GM10847 (cell line): ENCODE measurements around the gene GPR65.

ENCODE experiments used
- POLR2A ChIP-seq: IDR thresholded peaks from 2 replicates; pipeline ENCODE4 v1.6.1; 2011; ENCODE audit not compliant: insufficient read length; ENCODE audit errors: extremely low read depth

The GPR65 gene

DNA sequence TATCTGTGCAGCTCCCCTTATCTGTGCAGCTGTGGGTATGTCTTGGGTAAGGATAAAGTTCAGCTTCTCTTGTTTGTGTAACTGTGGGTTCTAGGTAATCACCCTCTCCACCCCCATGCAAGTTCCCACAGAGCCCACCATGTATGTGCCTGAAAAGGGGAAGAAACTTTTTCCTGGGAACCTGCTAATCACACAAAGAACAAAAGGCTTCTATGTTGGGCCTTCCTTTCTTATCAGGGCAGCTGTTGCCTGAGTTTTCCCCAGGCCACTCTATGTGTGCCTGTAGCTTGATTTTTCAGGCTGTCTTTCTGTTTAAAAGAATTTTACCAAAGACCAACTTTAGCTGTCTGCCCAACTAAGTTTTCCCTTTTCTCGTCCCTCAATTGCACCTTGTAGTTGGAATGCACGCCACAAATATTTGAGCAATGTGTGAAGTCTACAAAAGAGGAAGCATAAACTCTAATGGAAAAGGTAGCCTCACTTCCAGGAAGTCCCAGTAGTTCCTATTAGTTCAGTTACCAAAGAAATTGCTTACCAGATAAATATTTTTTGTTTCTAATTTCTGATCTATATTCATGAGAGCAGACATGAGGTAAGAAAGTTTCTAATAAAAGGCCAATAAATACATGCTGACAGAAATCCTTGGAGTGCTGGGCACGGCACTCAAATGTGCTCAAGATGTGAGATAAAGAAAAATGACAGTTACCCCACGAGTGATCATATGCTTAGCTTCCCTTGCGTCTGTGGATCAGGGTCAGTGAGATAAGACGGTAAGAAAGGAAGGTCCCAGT, 9.2 kb upstream of the GPR65 start:
- no peak for TF ChIP-seq POLR2A

DNA sequence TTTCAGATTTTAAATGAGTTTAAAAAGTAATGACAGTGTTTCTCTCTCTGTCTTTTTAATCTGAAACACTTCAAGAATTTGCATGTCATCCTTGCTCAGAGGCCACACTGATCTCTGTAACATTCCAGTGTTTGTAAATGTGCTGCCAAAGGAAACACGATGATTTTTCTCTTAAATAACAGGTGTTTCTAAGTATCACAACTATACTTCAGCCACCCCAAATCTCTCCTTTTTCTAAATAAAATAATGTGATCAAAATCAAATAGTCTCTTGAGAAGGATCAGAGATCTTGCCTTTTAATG, 8.7 kb upstream of the GPR65 start:
- no peak for TF ChIP-seq POLR2A

DNA sequence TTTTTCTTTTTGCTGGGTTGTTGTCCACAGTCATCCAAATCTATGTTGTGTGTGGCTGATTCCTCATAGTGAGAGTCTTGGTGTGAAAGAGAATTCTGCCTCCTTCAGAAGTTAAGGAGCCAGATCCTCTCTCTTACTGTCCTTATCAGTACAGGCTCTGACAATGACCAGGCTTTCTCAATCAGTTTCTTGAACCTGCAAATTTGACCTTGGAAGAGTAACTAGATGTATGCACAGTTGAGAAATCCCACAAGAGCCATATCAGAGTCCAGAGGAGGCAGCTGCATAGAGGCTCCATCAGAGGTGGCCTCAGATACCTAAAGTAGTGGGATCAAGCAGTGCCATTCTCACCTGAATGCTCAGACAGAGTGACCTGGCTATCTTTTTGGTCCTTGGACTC, 6.5 kb upstream of the GPR65 start:
- no peak for TF ChIP-seq POLR2A

DNA sequence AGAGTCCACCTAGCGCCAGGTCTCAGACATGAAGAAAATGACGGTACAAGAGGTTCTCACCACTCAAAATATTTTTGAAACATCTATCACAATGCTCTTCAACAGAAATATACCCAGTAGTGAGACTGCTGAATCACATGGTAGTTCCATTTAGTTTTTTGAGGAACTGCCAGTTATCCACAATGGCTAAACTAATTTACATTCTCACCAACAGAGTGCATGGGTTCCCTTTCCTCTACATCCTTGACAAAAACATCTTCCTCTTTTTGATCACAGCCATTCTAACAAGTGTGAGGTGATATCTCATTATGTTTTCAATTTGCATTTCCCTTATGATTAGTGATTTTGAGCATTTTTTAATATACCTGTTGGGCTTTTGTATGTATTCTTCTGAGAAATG, 5.7 kb upstream of the GPR65 start:
- no peak for TF ChIP-seq POLR2A

DNA sequence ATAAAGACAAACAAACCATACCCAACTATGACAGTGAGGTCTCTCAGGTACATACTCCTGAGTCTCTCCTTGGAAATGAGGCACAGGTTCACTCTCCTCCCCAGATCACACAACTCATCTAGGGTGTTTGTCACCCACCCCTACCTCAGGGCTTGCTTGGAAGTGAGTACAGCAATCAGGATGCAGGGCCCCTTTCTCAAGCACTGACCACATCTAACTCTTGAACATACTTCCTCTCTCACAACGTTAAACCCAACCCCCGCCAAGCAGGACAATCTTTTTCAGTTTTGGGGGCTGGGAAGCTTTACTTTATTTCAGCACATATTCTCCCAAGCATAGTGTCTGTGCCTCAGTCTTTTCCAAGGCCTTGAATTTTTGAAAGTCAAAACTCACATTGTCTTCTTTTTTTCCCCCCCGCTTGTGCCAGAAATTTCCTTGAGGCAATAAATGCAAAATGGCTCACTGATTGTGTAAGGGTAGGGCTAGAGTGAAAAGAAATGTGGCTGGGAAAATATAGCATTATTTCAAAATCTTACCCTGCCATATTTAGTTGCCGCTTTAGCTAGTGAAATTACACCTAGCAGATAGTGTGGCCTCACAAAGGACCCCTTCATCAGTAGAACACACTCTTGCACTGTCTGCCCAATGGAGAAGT, 2.4 kb upstream of the GPR65 start:
- no peak for TF ChIP-seq POLR2A

DNA sequence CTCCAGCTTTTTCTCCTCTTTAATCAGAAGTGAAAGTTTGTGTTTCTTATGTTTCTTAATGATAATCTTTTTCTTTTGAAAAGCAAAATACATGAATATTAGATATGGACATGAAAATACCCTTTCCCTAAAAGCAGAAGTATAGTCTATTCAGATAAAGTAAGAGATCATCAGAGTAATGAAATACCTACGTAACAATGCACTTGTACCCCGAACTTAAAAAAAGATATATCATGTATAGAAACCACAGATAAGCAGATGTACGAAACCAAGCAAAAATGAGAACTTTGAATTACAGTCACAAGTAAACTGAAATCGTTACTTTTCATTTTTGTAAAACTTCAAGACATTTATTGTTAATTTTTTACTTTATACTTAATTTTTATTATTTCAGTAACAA, 1.5 kb upstream of the GPR65 start:
- TF ChIP-seq POLR2A: no peak

DNA sequence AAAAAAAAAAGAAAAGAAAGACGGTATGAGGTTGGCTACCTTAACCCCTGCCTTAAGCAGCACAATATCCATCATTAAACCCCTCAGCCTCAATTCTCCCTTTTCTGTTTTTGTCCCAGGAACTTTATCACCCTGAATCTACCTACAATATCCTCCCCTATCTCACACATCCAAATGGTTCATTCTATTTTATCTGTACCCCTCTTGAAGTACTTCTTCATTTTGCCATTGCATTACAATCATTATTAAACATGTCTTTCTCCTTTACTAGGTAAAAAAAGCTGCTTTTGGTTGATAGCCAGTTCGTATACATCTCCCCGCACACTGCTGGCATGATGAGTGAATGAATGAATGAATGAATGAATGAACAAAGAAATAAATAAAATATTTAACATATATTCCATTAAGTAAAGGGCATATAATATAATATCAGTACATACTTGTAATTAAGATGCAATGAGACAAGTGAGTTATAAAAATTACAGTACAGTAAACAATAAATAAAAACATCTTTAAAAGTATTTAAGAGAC, 364 bp upstream of the GPR65 start:
- TF ChIP-seq POLR2A: no peak

DNA sequence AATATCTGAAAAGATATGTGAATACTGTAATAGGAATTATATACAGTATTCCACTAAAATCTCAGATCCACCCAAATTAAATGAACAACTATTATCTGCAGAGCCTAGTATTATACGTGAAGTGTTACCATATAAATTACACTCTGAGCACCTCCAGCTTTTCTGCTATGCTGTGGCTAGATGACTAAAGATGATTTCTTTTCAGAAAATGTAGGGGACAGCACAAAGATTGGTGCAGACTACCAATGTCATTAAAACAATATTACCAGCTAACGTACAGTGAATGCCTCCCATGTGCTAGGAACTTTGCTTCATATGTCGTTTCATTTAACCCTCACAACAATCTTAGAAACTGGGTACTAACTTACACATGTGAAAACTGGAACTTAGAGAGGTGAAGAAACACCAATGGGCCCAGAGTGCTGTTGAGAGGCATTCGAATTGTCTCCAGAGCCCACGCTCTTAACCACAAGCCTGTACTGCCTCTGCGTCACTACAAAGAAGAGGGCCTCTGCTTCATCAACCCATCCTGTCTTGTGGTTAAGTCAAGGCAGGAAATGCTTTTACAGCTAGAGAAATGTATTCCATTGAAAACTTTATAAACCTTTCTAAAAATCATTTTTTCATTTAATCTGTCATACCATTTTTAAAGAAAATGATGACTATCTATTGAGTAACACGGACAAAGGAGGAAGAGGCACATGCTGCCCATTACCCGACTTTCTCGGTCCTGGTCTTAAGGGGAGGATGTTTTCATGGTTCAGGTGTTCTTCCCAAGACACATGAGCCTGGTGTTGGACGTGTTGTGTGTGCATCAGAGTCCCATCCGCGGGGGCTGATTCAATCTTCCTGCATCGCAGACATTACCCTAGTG, 1.3 kb downstream of the GPR65 start:
- TF ChIP-seq POLR2A: no peak

DNA sequence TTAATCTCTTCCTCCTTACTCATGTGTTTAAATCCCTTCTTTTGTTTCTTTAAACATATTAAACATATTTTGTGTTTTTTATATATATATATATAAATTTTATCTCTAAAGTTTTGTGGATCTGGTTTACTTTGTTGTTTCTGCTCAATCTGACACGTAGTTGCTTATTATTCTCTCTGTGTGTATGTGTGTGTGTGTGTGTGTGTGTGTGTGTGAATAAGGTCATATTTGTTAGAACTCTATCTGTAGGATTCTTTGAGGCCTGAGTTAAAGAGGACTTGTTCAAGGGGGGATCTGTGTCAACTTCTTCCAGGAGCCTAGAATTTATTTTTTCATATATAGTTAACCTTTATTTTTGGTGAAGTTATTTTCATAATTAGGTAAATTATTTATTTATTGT, 2.7 kb downstream of the GPR65 start:
- no peak for TF ChIP-seq POLR2A

DNA sequence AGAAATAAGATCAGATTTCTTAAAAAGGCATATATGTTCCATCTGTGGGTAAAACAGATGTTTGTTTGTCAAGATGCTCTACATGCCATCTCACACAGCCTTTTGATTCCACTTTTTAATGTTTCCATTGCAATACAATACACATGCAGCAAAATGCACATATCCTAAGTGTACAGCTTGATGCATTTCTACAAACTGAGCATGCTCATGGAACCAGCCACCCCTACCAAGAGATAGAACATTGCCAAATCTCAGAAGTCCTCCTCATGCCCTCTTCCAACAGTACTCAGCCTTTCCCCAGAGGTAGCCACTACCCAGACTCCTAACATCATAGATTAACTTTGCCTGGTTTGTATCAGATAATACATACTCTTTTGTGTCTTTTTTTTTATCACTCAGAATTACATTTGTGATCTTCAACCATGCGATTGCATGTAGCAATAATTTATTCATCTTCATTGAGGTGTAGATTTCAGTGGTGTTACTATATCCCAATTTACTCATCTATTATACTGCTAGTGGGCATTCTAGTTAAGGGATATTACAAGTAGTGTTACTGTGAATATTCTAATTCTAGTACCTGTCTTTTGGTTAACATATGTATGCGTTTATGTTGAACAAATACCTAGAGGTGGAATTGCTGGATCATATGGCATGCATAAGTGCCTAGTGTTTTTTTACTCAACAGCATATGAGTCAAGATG, 3.3 kb downstream of the GPR65 start:
- no peak for TF ChIP-seq POLR2A

DNA sequence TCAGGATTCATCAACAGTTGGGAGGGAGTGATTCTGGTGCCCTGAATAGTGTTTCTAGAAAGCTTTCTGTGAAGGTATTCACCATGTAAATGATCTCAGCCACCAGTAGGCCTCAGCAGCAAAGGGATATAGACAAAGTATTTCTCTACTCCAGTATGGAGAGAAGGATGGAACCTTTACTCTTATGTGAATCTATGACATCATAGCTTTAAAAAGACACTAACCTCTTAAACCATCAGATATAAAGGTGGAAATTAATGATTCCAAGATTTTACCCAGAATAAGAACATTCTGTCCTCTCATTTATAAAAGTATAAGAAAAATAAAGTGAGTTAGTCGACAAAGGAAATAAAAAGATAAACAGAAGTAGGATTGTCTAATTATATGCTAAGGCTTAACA, 4.6 kb downstream of the GPR65 start:
- no peak for TF ChIP-seq POLR2A

DNA sequence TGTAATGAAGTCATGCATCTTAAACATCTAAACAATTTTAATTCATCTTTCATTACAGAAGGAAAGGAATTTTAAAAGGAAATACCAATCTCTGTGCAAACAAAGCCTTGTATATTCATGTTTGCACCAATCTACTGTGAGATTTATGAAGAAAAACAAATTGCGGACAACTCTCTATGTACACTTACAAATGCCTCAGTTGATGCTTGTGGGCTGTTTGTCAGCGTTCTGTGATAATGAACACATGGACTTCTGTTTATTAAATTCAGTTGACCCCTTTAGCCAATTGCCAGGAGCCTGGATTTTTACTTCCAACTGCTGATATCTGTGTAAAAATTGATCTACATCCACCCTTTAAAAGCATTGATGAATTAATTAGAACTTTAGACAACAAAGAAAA, 5.4 kb downstream of the GPR65 start:
- TF ChIP-seq POLR2A: no peak

DNA sequence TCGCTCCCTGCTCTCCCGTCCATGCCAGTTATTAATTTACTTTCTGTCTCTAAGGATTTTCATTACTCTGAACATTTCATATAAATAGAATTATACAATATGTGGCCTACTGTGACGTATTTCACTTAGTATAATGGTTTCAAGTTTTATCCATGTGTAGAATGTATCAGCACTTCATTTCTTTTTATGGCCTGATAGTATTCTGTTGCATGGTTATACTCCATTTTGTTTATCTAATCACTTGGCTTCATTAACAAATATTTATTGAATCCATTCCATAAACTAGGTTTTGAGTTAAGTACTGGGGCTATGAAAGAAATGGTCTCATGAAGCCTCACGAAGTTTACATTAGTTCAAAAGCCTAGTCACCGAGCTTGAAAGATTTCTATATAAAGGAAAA, 7.6 kb downstream of the GPR65 start:
- TF ChIP-seq POLR2A: no peak

DNA sequence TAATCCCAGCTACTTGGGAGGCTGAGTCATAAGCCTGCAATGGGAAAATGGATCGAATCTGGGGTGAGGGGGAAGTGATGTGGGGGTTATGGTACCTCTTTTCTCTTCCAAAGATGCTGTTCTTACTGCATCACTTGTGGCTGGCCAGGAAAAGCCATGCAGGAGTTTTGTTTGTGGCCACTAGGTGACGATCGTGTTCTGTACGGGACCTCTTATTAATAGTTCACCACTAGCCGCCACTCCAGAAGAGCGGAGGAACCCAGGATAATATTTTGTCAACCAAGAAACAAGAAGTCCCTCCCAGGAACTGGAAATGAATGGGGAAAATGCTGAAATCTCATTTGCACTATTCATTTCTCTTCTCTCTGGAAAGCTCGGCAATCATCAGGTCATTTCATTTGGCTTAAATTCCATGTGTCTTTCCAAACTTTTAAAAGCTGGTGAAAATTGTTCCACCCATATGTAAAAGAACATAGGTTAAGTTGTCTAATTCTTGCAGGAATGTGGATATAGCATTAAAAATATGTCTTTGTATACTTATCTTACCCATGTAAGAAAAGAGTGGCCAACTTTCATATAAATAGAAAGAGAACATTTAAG, 8.9 kb downstream of the GPR65 start:
- no peak for TF ChIP-seq POLR2A

DNA sequence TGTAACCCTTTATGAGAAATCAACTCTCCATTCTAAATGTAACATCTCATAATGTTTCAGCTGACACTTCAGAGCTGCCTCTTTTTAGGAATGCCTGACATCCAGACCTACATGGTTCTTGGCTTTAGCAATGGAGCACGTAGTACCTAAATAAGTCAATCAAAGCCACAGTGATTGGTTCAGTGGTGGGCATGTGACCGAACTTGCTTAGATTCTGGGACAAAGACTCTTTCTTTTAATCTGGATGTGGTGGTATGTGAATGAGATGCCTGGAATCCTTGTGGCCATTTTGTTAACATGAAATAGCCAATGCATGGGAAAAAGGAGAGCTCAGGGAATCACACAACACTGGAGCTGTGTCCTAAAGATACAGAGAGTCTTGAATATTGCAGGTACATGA, 11.8 kb downstream of the GPR65 start:
- no peak for TF ChIP-seq POLR2A
